GM15510 (cell line): ENCODE data around the gene NXN.

Source experiments
- POLR2A ChIP-seq: IDR thresholded peaks from 3 replicates; pipeline ENCODE4 v1.6.1; 2011; ENCODE audit warnings: borderline replicate concordance; ENCODE audit not compliant: insufficient read length; ENCODE audit errors: extremely low read depth

NXN gene

DNA sequence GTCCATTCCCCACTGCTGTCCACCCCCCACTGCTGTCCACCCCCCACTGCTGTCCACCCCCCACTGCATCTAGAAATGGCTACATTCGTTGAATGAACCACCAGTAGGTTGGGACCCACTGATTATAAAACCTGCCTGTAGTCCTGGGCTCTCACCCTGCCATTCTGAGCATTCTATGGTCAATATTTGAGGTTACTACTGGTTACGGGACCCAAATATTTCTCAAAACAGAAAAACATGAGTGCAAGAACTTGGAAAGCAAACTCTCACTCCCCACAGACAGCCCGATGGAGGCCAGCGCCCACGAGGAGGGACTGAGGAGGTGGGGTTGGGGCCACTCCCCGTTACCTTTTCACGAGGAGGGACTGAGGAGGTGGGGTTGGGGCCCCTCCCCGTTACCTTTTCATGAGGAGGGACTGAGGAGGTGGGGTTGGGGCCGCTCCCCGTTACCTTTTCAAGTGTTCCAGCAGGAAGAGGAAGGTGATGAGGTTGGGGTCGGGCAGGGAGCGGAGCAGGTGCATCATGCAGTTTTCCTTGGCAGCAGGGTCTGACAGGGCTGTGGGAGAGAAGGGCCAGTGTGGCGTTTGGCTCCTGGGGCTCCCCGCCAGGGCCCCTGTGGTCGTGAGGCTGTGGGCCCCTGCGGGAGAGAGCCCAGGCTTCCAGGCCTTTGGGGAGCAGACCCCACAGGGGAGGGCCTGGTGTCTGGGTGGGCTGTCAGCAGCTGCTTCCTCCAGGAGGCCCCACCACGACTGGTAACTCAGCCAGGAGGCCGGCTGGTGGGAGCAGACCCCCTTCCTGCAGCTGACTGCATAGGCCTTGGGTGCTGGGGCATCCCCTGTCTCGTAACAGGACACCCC, 29.9 kb upstream of the NXN start:
- TF ChIP-seq POLR2A: no peak

DNA sequence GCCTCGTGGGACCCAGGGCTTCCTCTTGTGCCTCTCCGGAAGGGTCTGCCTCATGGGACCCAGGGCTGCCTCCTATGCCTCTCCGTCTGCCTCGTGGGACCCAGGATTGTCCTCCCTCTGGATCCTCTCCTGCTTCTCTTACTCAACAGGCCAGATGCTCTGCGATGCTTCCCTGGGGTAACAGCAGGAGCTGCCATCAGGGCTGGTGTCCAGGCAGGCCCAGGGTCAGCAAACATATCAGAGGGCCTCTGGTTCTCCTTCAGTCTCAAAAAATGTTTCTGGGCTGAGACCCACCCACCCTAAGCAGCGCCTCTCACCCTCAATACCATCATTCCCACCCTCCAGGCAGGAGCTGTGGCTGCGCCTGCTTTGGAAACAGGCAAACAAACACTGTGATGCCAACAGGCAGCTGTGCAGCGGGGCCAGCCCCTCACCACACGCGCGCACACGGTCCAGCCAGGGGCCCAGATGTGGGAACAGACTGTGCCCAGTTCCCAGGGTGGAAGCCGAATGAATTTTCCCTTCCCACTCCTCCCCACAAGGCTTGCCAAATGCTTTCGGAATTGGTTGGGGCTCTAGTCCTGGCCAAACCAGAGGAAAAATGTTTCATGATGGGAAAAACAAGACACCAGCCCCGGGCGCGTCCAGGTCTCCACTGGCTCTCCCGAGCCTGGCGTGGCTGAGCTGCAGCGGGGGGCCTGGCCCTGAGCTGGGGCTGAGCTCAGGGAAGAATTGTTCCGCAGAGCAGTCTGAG, 28.6 kb upstream of the NXN start:
- no peak for TF ChIP-seq POLR2A

DNA sequence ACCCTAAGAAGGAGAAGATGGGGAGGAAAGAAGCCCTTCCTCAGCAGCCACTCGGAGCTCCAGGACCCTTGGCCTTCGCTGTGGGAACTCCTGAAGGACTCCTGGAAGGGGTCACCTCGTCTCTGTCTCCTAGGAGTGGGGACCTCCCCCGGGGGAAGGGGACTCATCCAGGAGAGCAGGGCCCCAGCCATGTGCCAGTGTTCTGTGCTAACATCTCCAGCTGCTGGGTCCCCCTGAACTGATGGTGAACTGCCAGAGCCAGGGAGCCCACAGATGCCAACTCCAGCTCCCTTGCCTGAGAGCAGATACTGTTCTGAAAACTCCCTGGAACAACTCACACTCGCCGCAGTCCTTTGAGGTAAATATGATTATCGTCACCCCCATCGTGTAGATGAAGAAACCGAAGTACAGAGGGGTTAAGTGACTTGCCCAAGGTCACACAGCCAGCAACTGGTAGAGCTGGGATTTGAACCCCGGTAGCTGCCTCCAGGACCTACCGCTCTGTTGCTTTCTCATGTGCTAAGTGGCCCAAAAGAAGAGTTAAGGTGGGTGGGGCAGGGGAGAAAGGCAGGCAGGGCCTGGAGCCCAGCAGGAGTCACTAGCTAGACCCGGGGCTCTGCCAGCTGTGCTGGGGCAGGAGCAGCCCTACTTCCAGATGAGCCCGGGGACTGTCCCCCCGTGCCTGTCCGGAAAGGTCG, 27.9 kb upstream of the NXN start:
- no peak for TF ChIP-seq POLR2A

DNA sequence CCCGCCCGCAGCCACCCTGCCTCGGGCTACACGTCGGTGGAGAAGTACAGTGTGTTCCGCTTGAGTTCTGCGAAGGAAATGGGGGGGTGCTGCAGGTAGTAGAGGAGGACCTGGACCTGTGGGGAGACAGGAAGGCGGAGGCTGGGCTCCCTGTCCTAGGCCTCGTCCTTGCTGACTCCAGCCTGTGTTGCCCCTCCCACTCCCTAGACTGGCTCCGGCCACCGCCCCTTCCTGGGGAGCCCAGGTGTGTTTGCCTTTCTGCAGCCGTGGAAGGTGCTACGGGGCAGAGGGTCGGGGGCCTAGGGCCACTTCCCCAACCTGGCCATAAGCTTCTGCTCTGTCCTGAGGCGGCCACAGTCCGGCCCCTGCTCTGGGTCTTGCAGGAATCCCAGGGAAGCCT, 26.5 kb upstream of the NXN start:
- no peak for TF ChIP-seq POLR2A

DNA sequence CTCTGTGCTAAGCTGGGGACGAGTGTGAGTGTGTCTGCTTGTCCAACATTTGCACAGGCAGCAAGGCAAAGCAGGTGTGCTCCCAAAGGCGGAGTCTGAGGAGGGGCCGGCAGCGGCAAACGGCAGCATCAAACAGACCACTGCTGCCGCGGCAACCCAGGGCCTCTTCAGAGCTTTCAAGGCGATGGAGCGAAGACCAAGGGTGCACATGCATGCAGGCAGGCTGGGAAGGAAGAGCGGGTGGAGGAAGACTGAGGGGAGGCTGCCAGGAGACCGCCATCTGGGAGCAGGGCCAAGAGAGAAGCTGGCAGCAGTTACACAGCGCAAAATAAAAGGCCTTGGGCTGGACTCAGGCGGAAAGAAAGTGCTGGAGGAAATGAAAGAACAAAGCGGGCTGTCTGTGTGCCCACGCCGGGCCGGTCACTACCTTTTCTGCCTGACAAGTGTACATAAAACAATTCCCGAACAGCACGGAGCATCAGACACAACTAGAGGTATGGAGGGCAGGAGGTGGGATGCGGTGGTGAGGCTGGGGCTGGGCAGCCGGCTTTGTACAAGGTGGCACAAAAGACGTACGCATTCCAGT, 25.9 kb upstream of the NXN start:
- no peak for TF ChIP-seq POLR2A

DNA sequence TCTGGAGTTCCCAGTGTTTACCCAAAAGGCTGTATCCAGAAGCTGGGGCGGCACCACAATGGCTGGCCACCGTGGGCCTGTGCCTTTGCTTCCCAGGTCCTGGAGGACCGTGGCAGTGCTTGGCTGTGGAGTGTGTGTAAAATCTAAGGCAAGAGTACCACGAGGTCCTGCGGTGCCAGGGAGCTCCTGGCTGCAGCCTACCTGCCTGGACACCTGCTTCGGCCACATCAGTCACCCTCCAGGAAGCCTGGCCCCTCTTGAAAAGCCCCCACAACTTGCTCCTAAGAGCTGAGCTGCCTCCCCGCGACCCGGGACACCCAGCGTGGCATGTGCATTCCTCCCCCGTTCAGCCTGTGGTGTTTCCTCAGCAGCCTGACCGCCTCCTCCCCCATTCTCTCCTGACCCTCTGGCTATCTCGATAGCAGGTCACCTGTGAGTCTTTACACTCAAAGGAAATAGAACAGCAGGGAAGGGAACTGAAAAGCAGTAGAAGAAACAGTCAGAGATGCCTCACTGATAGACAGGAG, 25.3 kb upstream of the NXN start:
- TF ChIP-seq POLR2A: no peak

DNA sequence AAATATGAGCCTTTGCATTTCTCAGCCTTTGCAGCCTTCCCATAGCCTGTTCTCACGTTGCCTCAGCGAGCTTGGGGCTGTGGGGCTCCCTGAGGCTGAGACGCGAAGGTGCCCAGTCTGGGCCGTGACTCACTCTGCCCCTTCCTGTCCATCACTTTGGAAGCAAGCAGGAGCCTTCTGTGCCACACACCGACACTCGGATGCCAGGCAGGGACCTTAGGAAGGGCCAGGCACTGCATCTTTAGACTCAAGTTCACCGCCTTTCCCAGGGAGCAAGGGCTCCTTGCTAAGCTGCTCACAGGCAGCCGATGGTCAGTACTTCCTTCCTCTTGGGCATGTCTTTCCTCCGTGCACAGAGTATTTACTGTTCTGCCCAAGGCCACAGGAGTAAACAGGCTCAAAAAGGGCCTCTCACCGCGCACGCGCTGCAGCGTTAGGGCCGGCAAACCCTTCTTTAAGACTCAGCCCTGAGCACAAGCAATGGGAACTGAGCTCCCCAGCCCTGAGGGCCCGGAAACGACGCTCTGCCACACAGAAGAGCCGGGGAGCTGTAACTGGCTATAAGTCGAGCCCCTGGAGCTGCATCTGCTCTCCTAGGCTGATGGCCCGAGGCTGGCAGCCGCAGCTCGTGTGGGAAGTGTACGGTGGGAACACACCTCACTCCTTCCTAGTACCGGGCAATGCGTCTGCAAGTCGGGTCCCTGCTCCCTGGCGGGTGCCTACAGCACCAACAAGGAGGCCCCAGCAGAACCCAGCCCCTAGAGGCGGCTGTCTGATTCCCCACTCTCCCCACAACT, 24.6 kb upstream of the NXN start:
- no peak for TF ChIP-seq POLR2A

DNA sequence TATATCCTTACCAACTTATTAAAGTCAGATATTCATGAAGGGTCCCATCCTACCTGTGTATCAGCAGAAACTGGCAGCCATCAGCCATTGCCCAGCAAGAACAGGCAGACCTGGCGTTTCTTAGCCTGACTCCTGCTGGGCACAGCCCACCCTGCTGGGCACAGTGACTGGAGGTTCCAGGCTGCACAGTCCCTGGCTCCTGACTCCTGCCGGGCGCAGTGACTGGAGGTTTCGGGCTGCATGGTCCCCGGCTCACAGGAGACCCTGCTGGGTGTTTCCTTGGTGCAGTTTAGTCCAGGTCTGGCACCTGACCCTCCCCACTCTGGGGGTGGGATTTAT, 24.0 kb upstream of the NXN start:
- TF ChIP-seq POLR2A: no peak

DNA sequence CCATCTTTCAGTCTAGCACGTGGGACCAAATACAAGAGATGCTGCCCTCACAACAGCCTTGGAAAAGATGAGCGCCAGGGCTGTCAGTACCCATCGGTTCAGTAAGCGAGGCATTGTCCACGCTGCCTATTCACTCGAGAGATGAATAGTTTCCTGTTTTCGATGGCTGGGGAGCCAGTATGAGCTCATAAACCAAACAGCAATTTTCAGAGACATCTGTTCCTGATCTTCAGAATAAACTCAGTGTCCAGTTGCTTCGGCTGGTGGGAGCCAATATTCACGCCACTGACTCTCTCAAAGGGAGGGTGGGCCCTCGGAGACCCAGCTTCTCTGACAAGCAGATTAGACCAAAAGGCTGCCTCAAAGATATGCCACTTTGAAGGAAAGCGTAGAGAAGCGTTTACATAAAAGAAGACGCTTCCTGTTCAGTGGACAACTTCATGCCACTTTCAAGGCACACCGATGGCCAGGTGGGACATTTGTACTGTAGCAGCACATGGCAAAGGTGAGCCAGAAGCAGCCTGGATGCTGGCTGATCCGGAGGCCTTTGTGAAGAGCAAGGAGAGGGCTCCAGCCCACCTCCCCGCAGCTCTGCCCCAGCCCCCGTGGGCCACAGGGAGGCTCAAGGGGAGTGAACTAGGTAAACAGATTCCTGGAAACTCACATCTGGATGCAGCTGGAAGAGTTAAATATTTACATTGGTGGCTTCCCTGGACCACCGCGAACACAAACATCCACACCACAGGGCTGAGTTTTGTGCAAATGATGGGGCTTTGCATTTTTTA, 23.4 kb upstream of the NXN start:
- no peak for TF ChIP-seq POLR2A

DNA sequence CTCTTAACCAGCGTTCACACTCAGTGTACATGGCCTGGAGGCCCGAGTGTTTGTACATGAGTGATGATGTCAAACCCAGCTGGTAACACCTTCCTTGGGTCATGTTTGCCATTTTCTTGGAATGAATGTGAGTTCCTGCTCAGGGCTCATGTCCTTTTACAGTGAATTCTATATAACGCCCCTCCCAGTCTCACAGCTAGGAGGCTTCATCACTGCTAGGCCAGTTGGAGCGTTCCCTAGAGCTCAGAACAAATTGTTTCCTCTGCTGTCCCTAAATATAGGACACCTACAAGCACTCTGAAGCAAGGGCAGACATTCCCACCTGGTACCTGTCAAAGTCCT, 22.8 kb upstream of the NXN start:
- no peak for TF ChIP-seq POLR2A

DNA sequence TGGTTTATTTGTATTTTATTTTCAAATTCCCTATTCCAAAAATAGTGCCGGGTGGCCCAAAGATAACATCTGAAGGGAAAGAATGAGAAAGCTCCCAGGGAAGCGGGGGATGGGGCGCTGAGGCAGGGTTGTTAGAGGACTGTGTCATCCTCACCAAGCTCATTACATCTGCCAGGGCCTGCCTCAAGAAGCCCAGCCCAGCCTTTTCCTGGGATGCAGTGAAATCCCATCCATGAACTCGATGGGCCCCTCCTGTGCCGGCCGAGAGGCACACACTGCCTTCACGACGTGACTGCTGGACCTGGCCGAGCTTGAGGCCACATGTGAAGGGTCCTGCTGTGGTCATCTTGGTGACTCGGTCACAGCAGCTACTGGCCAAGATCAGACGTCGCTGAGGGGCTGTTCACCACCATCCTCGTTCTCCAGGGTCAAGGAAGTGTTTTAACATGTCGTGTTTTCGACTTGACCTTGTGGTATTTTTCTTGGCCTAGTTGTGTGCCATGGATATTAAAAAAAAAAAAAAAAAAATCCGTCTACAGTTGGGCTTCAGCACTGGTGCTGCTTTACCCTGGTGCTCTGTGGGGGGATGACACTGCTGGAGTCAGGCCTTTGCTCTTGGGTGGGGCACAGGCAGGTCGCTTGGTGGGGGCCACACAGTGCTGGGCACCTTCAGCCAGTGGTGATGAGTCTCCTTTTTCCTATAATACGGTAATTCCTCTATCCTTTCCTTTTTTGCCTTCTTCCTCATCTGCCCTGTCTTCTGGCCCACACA, 22.2 kb upstream of the NXN start:
- TF ChIP-seq POLR2A: no peak

DNA sequence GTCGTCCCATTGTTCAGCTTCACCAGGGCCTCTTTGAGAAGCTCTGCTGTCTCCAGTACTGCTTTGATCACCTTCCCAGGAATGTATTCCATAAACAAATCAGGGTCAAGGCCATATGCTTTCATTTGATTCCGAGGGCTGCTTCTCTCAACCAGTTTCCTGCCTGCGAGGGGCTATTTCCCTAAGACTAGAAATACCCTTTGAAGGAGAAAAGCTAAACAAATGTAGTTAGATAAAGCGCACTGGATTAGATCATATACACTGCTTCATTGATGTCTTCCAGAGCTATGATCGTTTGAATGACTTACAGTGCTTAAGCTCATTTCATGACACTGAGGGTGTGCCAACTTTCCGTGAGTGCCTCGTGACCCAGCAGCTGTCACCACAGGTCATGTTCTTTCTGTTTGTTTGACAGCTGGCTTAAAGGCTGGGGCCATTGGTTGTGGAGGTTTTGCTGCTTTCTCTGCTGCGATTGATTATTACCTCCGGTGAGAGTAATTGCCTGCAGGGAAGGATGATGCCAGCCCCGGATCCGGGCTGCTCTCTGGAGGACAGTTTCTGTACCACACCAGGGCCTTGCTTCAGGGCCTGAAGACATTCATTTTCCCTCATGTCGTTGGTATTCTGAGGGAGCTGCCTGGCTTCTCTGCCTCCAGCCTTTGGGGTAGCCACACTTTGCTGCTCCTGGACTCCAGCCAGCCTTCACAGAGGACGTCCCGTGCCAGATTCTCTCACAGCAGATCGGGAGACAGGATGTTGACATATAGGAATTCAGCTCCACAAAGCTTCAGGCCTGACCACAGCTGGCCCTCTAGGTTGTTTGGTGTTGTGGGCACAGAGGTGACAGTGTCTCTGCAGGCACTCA, 21.3 kb upstream of the NXN start:
- TF ChIP-seq POLR2A: no peak
